IMR-90 (cell line): ENCODE data around the gene PRUNE2.

Experiments used
- CEBPB ChIP-seq: IDR thresholded peaks from 2 replicates; pipeline ENCODE4 v1.6.1; 2012; ENCODE audit warnings: low read depth, low read length, improper control_type of control experiment
- FOS ChIP-seq: fragments of 150-350 bp; IDR thresholded peaks from 2 replicates; pipeline ENCODE4 v1.6.1; 2016; ENCODE audit warnings: low read depth, low read length
- POLR2A ChIP-seq: IDR thresholded peaks from 2 replicates; pipeline ENCODE4 v1.6.1; 2012; ENCODE audit warnings: mild to moderate bottlenecking, low read depth, low read length
- SMC3 ChIP-seq: fragments of 150-350 bp; IDR thresholded peaks from 2 replicates; pipeline ENCODE4 v1.6.1; 2016; ENCODE audit warnings: low read depth, mild to moderate bottlenecking, antibody characterized with exemption, low read length, moderate library complexity
- USF2 ChIP-seq: fragments of 150-350 bp; IDR thresholded peaks from 2 replicates; pipeline ENCODE4 v1.6.1; 2017; ENCODE audit warnings: mild to moderate bottlenecking, antibody characterized with exemption, low read length, low read depth
- TF ChIP-seq, protein P1 (sequence below): fragments of 150-350 bp; IDR thresholded peaks from 2 replicates; pipeline ENCODE4 v1.6.1; 2016; ENCODE audit warnings: low read depth, mild to moderate bottlenecking, low read length, moderate library complexity, borderline replicate concordance
- TF ChIP-seq, protein P2 (sequence below): conservative IDR thresholded peaks from 2 replicates; pipeline ENCODE4 v1.5.1; 2012; ENCODE audit warnings: mild to moderate bottlenecking, low read depth, low read length, improper control_type of control experiment

DNA sequence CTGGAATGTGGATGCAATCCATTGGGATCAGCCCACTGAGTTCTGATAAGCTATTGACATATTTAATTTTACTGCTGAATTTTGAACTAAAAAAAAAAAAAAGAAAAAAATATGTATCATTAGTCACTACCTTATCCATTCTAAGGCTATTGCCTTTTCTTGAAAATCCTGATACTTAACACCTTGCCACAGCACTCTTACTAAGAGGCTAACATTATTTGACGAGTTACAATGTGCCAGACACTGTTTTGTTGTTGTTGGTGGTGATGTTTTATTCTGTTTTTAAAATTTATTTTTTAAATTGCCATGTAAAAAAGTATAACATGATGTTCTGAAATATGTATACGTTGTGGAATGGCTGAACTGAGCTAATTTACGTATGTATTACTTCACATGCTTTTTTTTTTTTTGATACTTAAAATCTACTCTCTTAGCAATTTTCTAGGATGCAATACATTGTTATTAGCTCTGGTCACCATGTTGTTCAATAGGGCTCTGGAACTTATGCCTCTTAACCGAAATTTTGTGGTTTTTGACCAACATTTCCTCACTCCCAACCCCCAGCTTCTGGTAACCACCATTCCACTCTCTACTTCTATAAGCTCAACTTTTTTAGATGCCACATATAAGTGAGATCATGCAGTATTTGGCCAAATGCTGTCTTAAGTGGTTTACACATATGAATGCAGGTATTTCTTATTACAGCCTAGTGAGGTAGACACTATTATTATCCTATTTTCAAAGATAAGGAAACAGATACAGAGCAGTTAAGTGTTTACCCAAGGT is 276.5 kb downstream of the PRUNE2 start:
- TF ChIP-seq, protein P1, sequence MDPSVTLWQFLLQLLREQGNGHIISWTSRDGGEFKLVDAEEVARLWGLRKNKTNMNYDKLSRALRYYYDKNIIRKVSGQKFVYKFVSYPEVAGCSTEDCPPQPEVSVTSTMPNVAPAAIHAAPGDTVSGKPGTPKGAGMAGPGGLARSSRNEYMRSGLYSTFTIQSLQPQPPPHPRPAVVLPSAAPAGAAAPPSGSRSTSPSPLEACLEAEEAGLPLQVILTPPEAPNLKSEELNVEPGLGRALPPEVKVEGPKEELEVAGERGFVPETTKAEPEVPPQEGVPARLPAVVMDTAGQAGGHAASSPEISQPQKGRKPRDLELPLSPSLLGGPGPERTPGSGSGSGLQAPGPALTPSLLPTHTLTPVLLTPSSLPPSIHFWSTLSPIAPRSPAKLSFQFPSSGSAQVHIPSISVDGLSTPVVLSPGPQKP = no peak
- TF ChIP-seq SMC3 (no peak), FOS (no peak), USF2 (no peak), POLR2A (no peak), CEBPB (no peak)
- TF ChIP-seq, protein P2, sequence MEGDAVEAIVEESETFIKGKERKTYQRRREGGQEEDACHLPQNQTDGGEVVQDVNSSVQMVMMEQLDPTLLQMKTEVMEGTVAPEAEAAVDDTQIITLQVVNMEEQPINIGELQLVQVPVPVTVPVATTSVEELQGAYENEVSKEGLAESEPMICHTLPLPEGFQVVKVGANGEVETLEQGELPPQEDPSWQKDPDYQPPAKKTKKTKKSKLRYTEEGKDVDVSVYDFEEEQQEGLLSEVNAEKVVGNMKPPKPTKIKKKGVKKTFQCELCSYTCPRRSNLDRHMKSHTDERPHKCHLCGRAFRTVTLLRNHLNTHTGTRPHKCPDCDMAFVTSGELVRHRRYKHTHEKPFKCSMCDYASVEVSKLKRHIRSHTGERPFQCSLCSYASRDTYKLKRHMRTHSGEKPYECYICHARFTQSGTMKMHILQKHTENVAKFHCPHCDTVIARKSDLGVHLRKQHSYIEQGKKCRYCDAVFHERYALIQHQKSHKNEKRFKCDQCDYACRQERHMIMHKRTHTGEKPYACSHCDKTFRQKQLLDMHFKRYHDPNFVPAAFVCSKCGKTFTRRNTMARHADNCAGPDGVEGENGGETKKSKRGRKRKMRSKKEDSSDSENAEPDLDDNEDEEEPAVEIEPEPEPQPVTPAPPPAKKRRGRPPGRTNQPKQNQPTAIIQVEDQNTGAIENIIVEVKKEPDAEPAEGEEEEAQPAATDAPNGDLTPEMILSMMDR = no peak
